PC-3 (cell line): Measurements from ENCODE around the gene BTBD7. TPM values are rescaled to one million over a fixed set of nuclear protein-coding genes. Genes with fewer than 3 reads are reported as not detected.
A peak's percentile ranks its signal among the peaks of the same experiment; 100 is the strongest.

Source experiments
- ATAC-seq: fragments of 200-7000 bp; cut with Tn5 transposase; 2 replicates; pipeline ENCODE4 v1.9.1; 2020; ENCODE audit warnings: mild to moderate bottlenecking, moderate library complexity
- BruUV-seq: library from RNA; stranded (reverse); fragments of 400-500 nt; replicated peaks from 2 replicates; lab custom pipeline; 2021; lab: Mats Ljungman, UMichigan
- CTCF ChIA-PET: fragments of 300-600 bp; sonication (Branson Sonifier 250); formaldehyde crosslinking; loops from one replicate; lab custom pipeline; 2022; ENCODE audit warnings: antibody characterized with exemption; lab: Charles Lee
- POLR2A ChIA-PET: fragments of 300-600 bp; sonication (Branson Sonifier 250); formaldehyde crosslinking; loops from one replicate; lab custom pipeline; 2022; ENCODE audit warnings: antibody characterized with exemption; ENCODE audit not compliant: unreplicated experiment; lab: Charles Lee
- DNase-seq: peaks from one replicate; pipeline ENCODE4 v3.0.0-alpha.2; 2015
- H2AFZ ChIP-seq: fragments of 300-600 bp; sonication (generic); 2 replicates; pipeline ENCODE4 v1.6.0; 2016; ENCODE audit warnings: antibody characterized with exemption, low read length
- H3F3A ChIP-seq: fragments of 300-600 bp; sonication (generic); one replicate; pipeline ENCODE4 v1.6.0; 2017; ENCODE audit warnings: antibody characterized with exemption, low read length, control low read depth, mild to moderate bottlenecking; ENCODE audit not compliant: unreplicated experiment
- H3K27ac ChIP-seq: fragments of 300-600 bp; sonication (generic); 2 replicates; pipeline ENCODE4 v1.5.1; 2016; ENCODE audit warnings: mild to moderate bottlenecking, low read length
- H3K27me3 ChIP-seq: fragments of 300-600 bp; sonication (generic); 2 replicates; pipeline ENCODE4 v1.6.1; 2016; ENCODE audit warnings: low read length, mixed read lengths
- H3K36me3 ChIP-seq: fragments of 300-600 bp; sonication (generic); 2 replicates; pipeline ENCODE4 v1.6.1; 2016; ENCODE audit warnings: low read depth, mixed run types, low read length, mixed read lengths
- H3K4me1 ChIP-seq: fragments of 300-600 bp; sonication (generic); 2 replicates; pipeline ENCODE4 v1.5.1; 2016; ENCODE audit warnings: low read length; ENCODE audit not compliant: insufficient read depth
- H3K4me2 ChIP-seq: fragments of 300-600 bp; sonication (generic); 2 replicates; pipeline ENCODE4 v1.6.0; 2016; ENCODE audit warnings: low read length
- H3K4me3 ChIP-seq: fragments of 300-600 bp; sonication (generic); 2 replicates; pipeline ENCODE4 v1.5.1; 2016; ENCODE audit warnings: mild to moderate bottlenecking, low read length, mixed read lengths
- H3K79me2 ChIP-seq: fragments of 300-600 bp; sonication (generic); 2 replicates; pipeline ENCODE4 v1.6.1; 2017; ENCODE audit warnings: low read length, mixed read lengths
- H3K9ac ChIP-seq: fragments of 300-600 bp; sonication (generic); 2 replicates; pipeline ENCODE4 v1.6.0; 2016; ENCODE audit warnings: mild to moderate bottlenecking, low read length
- H3K9me2 ChIP-seq: fragments of 300-600 bp; sonication (generic); replicated peaks from 2 replicates; pipeline ENCODE4 v1.6.1; 2016; ENCODE audit warnings: mixed run types, low read length, mixed read lengths
- H3K9me3 ChIP-seq: fragments of 300-600 bp; sonication (generic); 2 replicates; pipeline ENCODE4 v1.6.1; 2016; ENCODE audit warnings: low read length, mixed read lengths
- H4K20me1 ChIP-seq: fragments of 300-600 bp; sonication (generic); 2 replicates; pipeline ENCODE4 v1.6.1; 2016; ENCODE audit warnings: low read length, mixed read lengths
- EZH2 ChIP-seq: fragments of 300-600 bp; sonication (generic); IDR thresholded peaks from one replicate; pipeline ENCODE4 v1.6.1; 2017; ENCODE audit warnings: antibody characterized with exemption, mild to moderate bottlenecking, low read length; ENCODE audit not compliant: unreplicated experiment
- EZH2phosphoT487 ChIP-seq: fragments of 300-600 bp; sonication (generic); IDR thresholded peaks from 2 replicates; pipeline ENCODE4 v1.6.1; 2018; ENCODE audit warnings: mild to moderate bottlenecking, antibody characterized with exemption, low read length, borderline replicate concordance
- intact Hi-C: fragments of 100-400 bp; cut with micrococcal nuclease; formaldehyde crosslinking; loops from 2 replicates; pipeline ENCODE4 v1.9.0; 2023
- total RNA-seq: library from RNA; depleted of rRNA; stranded (reverse); fragments of >200 nt; gene quantifications from 2 replicates; pipeline ENCODE4 v1.2.3, GENCODE V29; 2014
- TF ChIP-seq, protein P1 (sequence below): fragments of 300-600 bp; sonication (generic); conservative IDR thresholded peaks from 2 replicates; pipeline ENCODE4 v1.5.1; 2017; ENCODE audit warnings: antibody characterized with exemption, low read depth, mild to moderate bottlenecking, low read length

BTBD7 gene
- total RNA-seq, 1 experiment from 2014 or later: 23.2 TPM

DNA sequence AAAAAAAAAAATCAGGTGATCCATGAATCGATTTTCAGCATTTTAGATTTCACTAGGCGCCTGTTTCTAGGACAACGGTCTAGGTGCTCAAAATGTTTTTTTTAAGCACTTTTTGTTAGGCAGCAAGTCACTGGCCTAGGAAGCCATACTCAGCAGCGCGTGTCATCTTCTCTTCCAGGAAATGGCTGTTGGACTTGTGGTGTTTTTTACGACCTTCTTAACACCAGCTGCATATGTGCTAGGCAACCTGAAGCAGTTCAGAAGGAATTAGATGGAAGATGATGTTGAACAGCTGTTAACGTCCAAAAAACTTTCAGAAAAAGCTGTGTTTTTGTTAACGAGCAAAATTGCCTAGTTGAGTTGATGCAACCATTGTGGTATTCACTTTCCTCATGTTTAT, 15.0 kb upstream of the BTBD7 start:
- Histone ChIP-seq H3K9me3 (no peaks in the 10 kb centered on the region), H3K4me3 (no peak overlapping the region), H3K4me2 (no peak overlapping the region), H3K9me2 (no peaks in the 10 kb centered on the region), H2AFZ (no peak overlapping the region), H3K9ac (no peak overlapping the region), H3K27me3 (no peaks in the 10 kb centered on the region), H3K27ac (no peak overlapping the region), H3F3A (no peaks in the 10 kb centered on the region), H3K4me1 (no peaks in the 10 kb centered on the region), H3K79me2 (no peaks in the 10 kb centered on the region), H4K20me1 (no peaks in the 10 kb centered on the region), H3K36me3 (no peaks in the 10 kb centered on the region)
- no TSS peak for BruUV-seq
- no peak for ATAC-seq
- DNase-seq: no peak
- intact Hi-C loops: no loop called here
- TF ChIP-seq EZH2phosphoT487 (no peak), EZH2 (no peak)
- TF ChIP-seq, protein P1, sequence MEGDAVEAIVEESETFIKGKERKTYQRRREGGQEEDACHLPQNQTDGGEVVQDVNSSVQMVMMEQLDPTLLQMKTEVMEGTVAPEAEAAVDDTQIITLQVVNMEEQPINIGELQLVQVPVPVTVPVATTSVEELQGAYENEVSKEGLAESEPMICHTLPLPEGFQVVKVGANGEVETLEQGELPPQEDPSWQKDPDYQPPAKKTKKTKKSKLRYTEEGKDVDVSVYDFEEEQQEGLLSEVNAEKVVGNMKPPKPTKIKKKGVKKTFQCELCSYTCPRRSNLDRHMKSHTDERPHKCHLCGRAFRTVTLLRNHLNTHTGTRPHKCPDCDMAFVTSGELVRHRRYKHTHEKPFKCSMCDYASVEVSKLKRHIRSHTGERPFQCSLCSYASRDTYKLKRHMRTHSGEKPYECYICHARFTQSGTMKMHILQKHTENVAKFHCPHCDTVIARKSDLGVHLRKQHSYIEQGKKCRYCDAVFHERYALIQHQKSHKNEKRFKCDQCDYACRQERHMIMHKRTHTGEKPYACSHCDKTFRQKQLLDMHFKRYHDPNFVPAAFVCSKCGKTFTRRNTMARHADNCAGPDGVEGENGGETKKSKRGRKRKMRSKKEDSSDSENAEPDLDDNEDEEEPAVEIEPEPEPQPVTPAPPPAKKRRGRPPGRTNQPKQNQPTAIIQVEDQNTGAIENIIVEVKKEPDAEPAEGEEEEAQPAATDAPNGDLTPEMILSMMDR: no peak
- ChIA-PET CTCF (no interaction called here), POLR2A (no interaction called here)

DNA sequence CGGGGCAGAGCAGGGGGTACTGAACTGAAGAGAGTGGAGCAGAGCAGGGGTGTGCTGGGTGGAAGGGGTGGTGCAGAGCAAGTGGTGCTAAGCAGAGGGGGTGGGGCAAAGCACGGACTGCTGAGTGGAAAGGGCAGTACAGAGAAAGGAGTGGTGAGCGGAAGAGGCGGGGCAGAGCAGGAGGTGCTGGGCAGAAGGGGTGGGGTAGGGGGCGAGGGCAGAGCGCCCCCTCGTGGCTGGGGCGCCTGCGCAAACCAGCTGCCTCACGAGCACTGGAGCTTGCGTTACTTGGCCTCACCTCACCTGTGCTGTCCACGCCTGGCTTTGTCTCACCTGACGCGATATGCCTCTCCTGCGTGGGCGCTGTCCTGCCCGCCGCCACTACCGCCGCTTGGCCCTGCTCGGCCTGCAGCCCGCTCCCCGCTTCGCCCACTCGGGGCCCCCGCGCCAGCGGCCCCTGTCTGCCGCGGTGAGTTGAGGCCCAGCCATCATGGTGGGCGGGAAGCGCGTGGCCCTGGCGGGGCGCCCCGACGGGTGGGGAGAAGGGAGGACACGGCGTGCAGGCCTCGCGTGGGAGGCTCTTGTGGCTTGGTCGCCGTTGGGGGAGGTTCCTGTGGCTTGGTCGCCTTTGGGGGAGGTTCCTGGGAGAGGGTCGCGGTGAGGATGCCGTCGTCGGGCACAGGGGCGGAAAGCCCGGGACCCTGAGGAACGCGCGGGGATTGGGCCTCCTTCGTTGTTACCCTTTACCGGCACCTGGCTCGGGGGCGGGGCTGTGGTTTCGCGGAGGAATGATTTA, 14.3 kb upstream of the BTBD7 start, which contains the start of gene COX8C:
COX8C (plus strand) TSS at position 257 of the 796 bp plus-strand sequence; CDS start at position 344, 87 bp downstream.
- Histone ChIP-seq H3K4me2 (no peak within 1 kb of the TSS), H3K9me3 (no peaks in the 10 kb centered on the region), H4K20me1 (no peaks in the 10 kb centered on the region), H3K79me2 (no peaks in the 10 kb centered on the region), H3F3A (no peaks in the 10 kb centered on the region), H3K9me2 (no peaks in the 10 kb centered on the region), H3K27ac (no peak within 1 kb of the TSS), H3K4me3 (no peak within 1 kb of the TSS), H3K4me1 (no peaks in the 10 kb centered on the region), H2AFZ (no peak within 1 kb of the TSS), H3K9ac (no peak within 1 kb of the TSS), H3K27me3 (no peaks in the 10 kb centered on the region), H3K36me3 (no peaks in the 10 kb centered on the region)
- CTCF ChIA-PET: no interaction called here
- ATAC-seq (no peak), DNase-seq (no peak)
- TF ChIP-seq EZH2: no peak
- no peak for TF ChIP-seq EZH2phosphoT487
- TF ChIP-seq, protein P1: peak; percentile 34; the same call in 1 of the 2 replicates
- no TSS peak for BruUV-seq
- intact Hi-C loops: no loop called here
- POLR2A ChIA-PET: no interaction called here

DNA sequence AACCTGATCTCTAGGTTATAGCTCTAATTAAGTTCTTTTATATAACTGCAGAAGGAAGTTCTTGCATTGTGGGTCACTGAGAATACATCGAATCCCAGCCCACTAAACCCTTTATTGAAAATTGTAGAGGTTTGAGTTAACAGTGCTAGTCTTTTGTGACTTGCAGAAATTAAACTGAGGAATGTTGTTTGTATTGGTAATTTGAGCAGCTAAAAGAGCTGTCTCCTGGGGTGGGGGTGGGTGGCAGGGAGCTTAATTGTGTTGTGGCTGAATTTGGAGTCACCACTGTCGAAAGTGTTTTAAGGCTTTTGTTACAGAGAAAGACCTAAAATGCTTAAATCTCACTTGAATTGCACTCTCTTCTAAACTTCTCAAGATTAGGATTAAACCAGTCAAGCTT, 11.0 kb upstream of the BTBD7 start:
- intact Hi-C loops: no loop called here
- no peak overlapping the region for H3K4me2 ChIP-seq
- no peaks in the 10 kb centered on the region for H3K9me2 ChIP-seq
- H3K4me3 ChIP-seq: no peak overlapping the region
- no peak overlapping the region for H2AFZ ChIP-seq
- no peak; the same call in 1 of the 2 replicates for ATAC-seq
- no peak overlapping the region for H3K9ac ChIP-seq
- no peaks in the 10 kb centered on the region for H3K9me3 ChIP-seq
- H3F3A ChIP-seq: no peaks in the 10 kb centered on the region
- H3K27ac ChIP-seq: no peak overlapping the region
- H3K4me1 ChIP-seq: no peaks in the 10 kb centered on the region
- TF ChIP-seq, protein P1: no peak
- TF ChIP-seq EZH2phosphoT487: no peak
- no peak for TF ChIP-seq EZH2
- BruUV-seq: no TSS peak
- H3K27me3 ChIP-seq: no peaks in the 10 kb centered on the region
- ChIA-PET POLR2A (no interaction called here), CTCF (no interaction called here)
- H4K20me1 ChIP-seq: no peaks in the 10 kb centered on the region
- H3K79me2 ChIP-seq: no peaks in the 10 kb centered on the region
- no peaks in the 10 kb centered on the region for H3K36me3 ChIP-seq
- DNase-seq: no peak
